A549 (cell line): ENCODE results near the gene KIFAP3.

Source experiments
- CEBPB ChIP-seq, 2 experiments: fragments of >200 bp in 1 of 2; sonication (Bioruptor Twin) in 1 of 2; formaldehyde crosslinking in 1 of 2; IDR thresholded peaks; 2 replicates each; pipeline ENCODE4 v1.6.1; 2012 to 2016
- CTCF ChIP-seq: fragments of >200 bp; sonication (Bioruptor Twin); formaldehyde crosslinking; IDR thresholded peaks from 3 replicates; pipeline ENCODE4 v1.5.1; 2016
- ESRRA ChIP-seq: fragments of 150-350 bp; IDR thresholded peaks from 2 replicates; pipeline ENCODE4 v1.6.1; 2014; ENCODE audit warnings: mild to moderate bottlenecking, low read length, borderline replicate concordance
- HDAC2 ChIP-seq: fragments of 200-600 bp; sonication (generic); IDR thresholded peaks from 2 replicates; pipeline ENCODE4 v1.6.1; 2016
- HEYL ChIP-seq: fragments of 250-450 bp; sonication (Bioruptor Pico); IDR thresholded peaks from 2 replicates; pipeline ENCODE4 v1.8.0; 2021; ENCODE audit warnings: mild to moderate bottlenecking, moderate library complexity
- JUN ChIP-seq, 2 experiments: fragments of >200 bp; sonication (Bioruptor Twin); formaldehyde crosslinking; IDR thresholded peaks; 2 replicates in 1 of 2; 3 replicates in 1 of 2; pipeline ENCODE4 v1.6.1; 2016 to 2017
- JUNB ChIP-seq: fragments of >200 bp; sonication (Bioruptor Twin); formaldehyde crosslinking; IDR thresholded peaks from 2 replicates; pipeline ENCODE4 v1.6.1; 2016
- MAX ChIP-seq: IDR thresholded peaks from 2 replicates; pipeline ENCODE4 v1.6.1; 2012
- MYC ChIP-seq: IDR thresholded peaks from 2 replicates; pipeline ENCODE4 v1.6.1; 2012; ENCODE audit warnings: mild to moderate bottlenecking, inconsistent platforms, low read length, improper control_type of control experiment, borderline replicate concordance
- NFE2L2 ChIP-seq: fragments of 150-350 bp; conservative IDR thresholded peaks from 2 replicates; pipeline ENCODE4 v1.6.1; 2014; ENCODE audit warnings: low read length
- POLR2A ChIP-seq: IDR thresholded peaks from 2 replicates; pipeline ENCODE4 v1.6.1; 2012; ENCODE audit warnings: mild to moderate bottlenecking, low read length
- RFX5 ChIP-seq: fragments of 450-650 bp; IDR thresholded peaks from 2 replicates; pipeline ENCODE4 v1.7.1; 2014; ENCODE audit warnings: antibody characterized with exemption, mild to moderate bottlenecking, moderate library complexity
- ZC3H11A ChIP-seq: fragments of 450-650 bp; IDR thresholded peaks from 2 replicates; pipeline ENCODE4 v1.6.1; 2014; ENCODE audit warnings: antibody characterized with exemption, mild to moderate bottlenecking

GRCh38 chr1:169925505-169926482 is 148.7 kb downstream of the KIFAP3 start:
- no peak for TF ChIP-seq MAX
- no peak for TF ChIP-seq CTCF
- TF ChIP-seq ESRRA: no peak
- TF ChIP-seq RFX5: no peak
- TF ChIP-seq JUN (IDR thresholded peaks at IDR 0.05): no peak
- TF ChIP-seq HEYL (CRISPR knock-in tag): no peak
- no peak for TF ChIP-seq CEBPB (IDR thresholded peaks at IDR 0.05)
- no peak for TF ChIP-seq POLR2A
- TF ChIP-seq ZC3H11A: no peak
- TF ChIP-seq NFE2L2: no peak
- no peak for TF ChIP-seq HDAC2
- TF ChIP-seq MYC: no peak
- TF ChIP-seq JUNB: no peak
